IMR-90 (cell line): Measurements from ENCODE around the gene FHIP1A. TPM values are rescaled to one million over a fixed set of nuclear protein-coding genes. Genes with fewer than 3 reads are reported as not detected.

Source experiments
- ATAC-seq: fragments of 200-7000 bp; cut with Tn5 transposase; 2 replicates; pipeline ENCODE4 v1.9.1; 2020; ENCODE audit warnings: low read depth, mild to moderate bottlenecking, moderate library complexity
- BruUV-seq: library from RNA; stranded (reverse); fragments of 400-500 nt; replicated peaks from 2 replicates; lab custom pipeline; 2021; lab: Mats Ljungman, UMichigan
- CTCF ChIA-PET: fragments of 300-600 bp; formaldehyde crosslinking; extraction: SDS; loops from one replicate; lab custom pipeline; 2021; ENCODE audit warnings: antibody characterized with exemption; lab: Yijun Ruan, JAX
- POLR2A ChIA-PET: fragments of 300-600 bp; sonication (Branson Sonifier 250); formaldehyde crosslinking; loops from one replicate; lab custom pipeline; 2022; ENCODE audit warnings: antibody characterized with exemption; ENCODE audit not compliant: unreplicated experiment; lab: Charles Lee
- DNase-seq: peaks from one replicate; pipeline ENCODE4 v3.0.0; 2013
- H2AFZ ChIP-seq: replicated peaks from 2 replicates; pipeline ENCODE3; 2013; ENCODE audit warnings: low read length, mild to moderate bottlenecking; ENCODE audit not compliant: poor library complexity
- H2AK5ac ChIP-seq: 2 replicates; pipeline ENCODE4 v1.6.1; 2013; ENCODE audit warnings: low read depth, low read length, inconsistent platforms
- H2AK9ac ChIP-seq: replicated peaks from 2 replicates; pipeline ENCODE3; 2013; ENCODE audit warnings: mild to moderate bottlenecking, low read depth, low read length, moderate library complexity; ENCODE audit not compliant: poor library complexity
- H2BK120ac ChIP-seq: 2 replicates; pipeline ENCODE4 v1.6.1; 2013; ENCODE audit warnings: low read depth, low read length, inconsistent platforms
- H2BK15ac ChIP-seq: 3 replicates; pipeline ENCODE4 v1.6.1; 2013; ENCODE audit warnings: low read depth, low read length, inconsistent platforms
- H2BK20ac ChIP-seq: 2 replicates; pipeline ENCODE4 v1.6.1; 2013; ENCODE audit warnings: low read depth, mild to moderate bottlenecking, inconsistent platforms, low read length, moderate library complexity
- H2BK5ac ChIP-seq: 2 replicates; pipeline ENCODE4 v1.6.1; 2013; ENCODE audit warnings: mild to moderate bottlenecking, low read depth, low read length, inconsistent platforms; ENCODE audit not compliant: poor library complexity, severe bottlenecking
- H3K14ac ChIP-seq: replicated peaks from 2 replicates; pipeline ENCODE4 v1.6.1; 2013; ENCODE audit warnings: low read depth, low read length, inconsistent platforms
- H3K18ac ChIP-seq: 2 replicates; pipeline ENCODE4 v1.6.1; 2013; ENCODE audit warnings: low read depth, low read length, control low read depth
- H3K23ac ChIP-seq: 2 replicates; pipeline ENCODE4 v1.6.1; 2013; ENCODE audit warnings: low read depth, low read length, inconsistent platforms
- H3K27ac ChIP-seq: 2 replicates; pipeline ENCODE4 v1.5.1; 2013; ENCODE audit warnings: mild to moderate bottlenecking, control low read depth, low read length; ENCODE audit not compliant: insufficient read depth
- H3K27me3 ChIP-seq: 2 replicates; pipeline ENCODE4 v1.6.1; 2013; ENCODE audit warnings: low read length; ENCODE audit not compliant: control insufficient read depth, insufficient read depth
- H3K36me3 ChIP-seq: 2 replicates; pipeline ENCODE4 v1.6.1; 2013; ENCODE audit warnings: low read length, mixed read lengths; ENCODE audit not compliant: control insufficient read depth, insufficient read depth
- H3K4ac ChIP-seq: 2 replicates; pipeline ENCODE4 v1.6.1; 2013; ENCODE audit warnings: low read depth, low read length, inconsistent platforms
- H3K4me1 ChIP-seq: 2 replicates; pipeline ENCODE4 v1.6.1; 2013; ENCODE audit warnings: low read length, mixed read lengths; ENCODE audit not compliant: control insufficient read depth, insufficient read depth
- H3K4me2 ChIP-seq: 2 replicates; pipeline ENCODE4 v1.6.1; 2013; ENCODE audit warnings: low read depth, mild to moderate bottlenecking, control low read depth, low read length, moderate library complexity
- H3K4me3 ChIP-seq: 2 replicates; pipeline ENCODE4 v1.5.1; 2013; ENCODE audit warnings: low read depth, mild to moderate bottlenecking, control low read depth, low read length, moderate library complexity; ENCODE audit not compliant: insufficient read depth
- H3K56ac ChIP-seq: 2 replicates; pipeline ENCODE4 v1.6.1; 2013; ENCODE audit warnings: low read length, inconsistent platforms; ENCODE audit not compliant: insufficient read depth; ENCODE audit errors: extremely low read depth
- H3K79me1 ChIP-seq, 2 experiments: 2 replicates each; pipeline ENCODE4 v1.6.1; 2013; ENCODE audit warnings: low read length in 2 of 2, inconsistent platforms in 1 of 2, low read depth in 1 of 2
- H3K9ac ChIP-seq: 2 replicates; pipeline ENCODE4 v1.6.1; 2013; ENCODE audit warnings: low read depth, low read length, control low read depth
- H3K9me1 ChIP-seq: 2 replicates; pipeline ENCODE4 v1.6.1; 2013; ENCODE audit warnings: low read length, inconsistent platforms; ENCODE audit not compliant: insufficient read depth
- H3K9me3 ChIP-seq: 2 replicates; pipeline ENCODE4 v1.6.1; 2013; ENCODE audit warnings: low read length; ENCODE audit not compliant: control insufficient read depth, insufficient read depth
- H4K20me1 ChIP-seq: 2 replicates; pipeline ENCODE4 v1.6.1; 2013; ENCODE audit warnings: low read length, inconsistent platforms; ENCODE audit not compliant: insufficient read depth
- H4K5ac ChIP-seq: 2 replicates; pipeline ENCODE4 v1.6.1; 2013; ENCODE audit warnings: mild to moderate bottlenecking, low read depth, low read length, control low read depth
- H4K8ac ChIP-seq, 2 experiments: 2 replicates each; pipeline ENCODE4 v1.6.1; 2013; ENCODE audit warnings: low read depth in 2 of 2, low read length in 2 of 2, control low read depth in 1 of 2, inconsistent platforms in 1 of 2
- H4K91ac ChIP-seq: 2 replicates; pipeline ENCODE4 v1.6.1; 2013; ENCODE audit warnings: low read depth, low read length, inconsistent platforms; ENCODE audit not compliant: insufficient read depth
- CTCF ChIP-seq: conservative IDR thresholded peaks from 2 replicates; pipeline ENCODE4 v1.5.1; 2012; ENCODE audit warnings: mild to moderate bottlenecking, low read depth, low read length, improper control_type of control experiment
- USF2 ChIP-seq: fragments of 150-350 bp; IDR thresholded peaks from 2 replicates; pipeline ENCODE4 v1.6.1; 2017; ENCODE audit warnings: mild to moderate bottlenecking, antibody characterized with exemption, low read length, low read depth
- dilution Hi-C: fragments of 300-500 bp; cut with HindIII; formaldehyde crosslinking; loops from one replicate; pipeline ENCODE4 v1.14.3; 2018; ENCODE audit warnings: low sequenced_read_pairs; ENCODE audit not compliant: unreplicated experiment
- in situ Hi-C: fragments of 300-500 bp; cut with MboI; formaldehyde crosslinking; loops from 3 replicates; pipeline ENCODE4 v1.14.3; 2019; ENCODE audit warnings: low sequenced_read_pairs, inconsistent platforms, mixed read lengths
- intact Hi-C: fragments of 100-400 bp; cut with micrococcal nuclease; formaldehyde crosslinking; loops from 2 replicates; pipeline ENCODE4 v1.10.0; 2022
- polyA plus RNA-seq, 3 experiments: library from polyadenylated mRNA; depleted of rRNA; stranded (reverse); fragments of >200 nt; gene quantifications; 2 replicates each; pipeline ENCODE4 v1.2.3, GENCODE V29; 2012; ENCODE audit warnings: low replicate concordance in 1 of 3
- total RNA-seq: library from RNA; depleted of rRNA; stranded (reverse); fragments of >200 nt; gene quantifications from 2 replicates; pipeline ENCODE4 v1.2.3, GENCODE V29; 2012

FHIP1A gene
- total and polyA plus RNA-seq, 2 of the 4 experiments (the other 2 are of a cell fraction), result 0.02 to 0.18 TPM

- no peaks in the 10 kb centered on the region for H3K79me1 ChIP-seq
- H3K4me3 ChIP-seq, result no peak overlapping the region
- H3K36me3 ChIP-seq, result no peaks in the 10 kb centered on the region
- intact Hi-C loops (no loop called here), in situ Hi-C loops (no loop called here), dilution Hi-C loops (no loop called here)
- no peak overlapping the region for H3K4me2 ChIP-seq
- H3K4ac ChIP-seq, result no peak overlapping the region
- no peak overlapping the region for H3K9ac ChIP-seq
- H4K5ac ChIP-seq, result no peak overlapping the region
- ChIA-PET POLR2A (no interaction called here), CTCF (no interaction called here)
- no peak overlapping the region for H3K23ac ChIP-seq
- no peak for DNase-seq
- no peak overlapping the region for H2BK20ac ChIP-seq
- no peaks in the 10 kb centered on the region for H3K9me3 ChIP-seq
- peaks cover 2% of the 10 kb centered on the region; the same call in 1 of the 2 replicates for H3K27me3 ChIP-seq
- no peak overlapping the region for H2BK15ac ChIP-seq
- no peak overlapping the region for H2BK5ac ChIP-seq
- no peak overlapping the region for H2AK5ac ChIP-seq
- H3K18ac ChIP-seq, result no peak overlapping the region
- peaks cover 3% of the 10 kb centered on the region for H3K9me1 ChIP-seq
- no peak overlapping the region for H4K8ac ChIP-seq
- H2BK120ac ChIP-seq, result no peak overlapping the region
- no peaks in the 10 kb centered on the region for H4K20me1 ChIP-seq
- no peak overlapping the region for H2AK9ac ChIP-seq
- no peak overlapping the region for H4K91ac ChIP-seq
- no peaks in the 10 kb centered on the region; the same call in 1 of the 2 replicates for H3K4me1 ChIP-seq
- BruUV-seq, result no TSS peak
- no peak overlapping the region for H3K27ac ChIP-seq
- TF ChIP-seq CTCF, result no peak
- no peak for TF ChIP-seq USF2
- H3K14ac ChIP-seq, result no peak overlapping the region
- H3K56ac ChIP-seq, result no peak overlapping the region
- H2AFZ ChIP-seq, result no peak overlapping the region
- ATAC-seq, result no peak
These were observed 11.4 kb downstream of the FHIP1A start for GRCh38 chr4:151420250-151420807.
